Measurements from ENCODE around the gene IL17C. TPM values are rescaled to one million over a fixed set of nuclear protein-coding genes. Genes with fewer than 3 reads are reported as not detected.
"Not testable (repeated sequence)": the region's sequence is repeated elsewhere in the genome, so short reads cannot be mapped to it uniquely, and the experiment has no call there.

The IL17C gene
- total and polyA plus RNA-seq, 3 donors from 2014 or later, result 0.75 to 1.5 (median 0.99) TPM

- H3K9me3 ChIP-seq, result no peaks in the 10 kb centered on the region
- TF ChIP-seq CTCF (IDR thresholded peaks at IDR 0.05), result no peak
- TF ChIP-seq POLR2A (IDR thresholded peaks at IDR 0.05), result peak; percentile 81
- intact Hi-C loops (cut with DNase I; ENCODE audit: low total_unique reads), result no loop called here
- H3K27ac ChIP-seq, result peak within 1 kb of the TSS; percentile 78 to 87
- no peaks in the 10 kb centered on the region for H3K36me3 ChIP-seq (ENCODE audit: low read depth, missing control alignments)
- peaks cover 8% of the 10 kb centered on the region for H3K4me1 ChIP-seq
- peak; percentile 98 for DNase-seq
- H3K27me3 ChIP-seq, result no peaks in the 10 kb centered on the region
- 1 to 7% methylated on average over 3 to 82 of the region's 88 CpGs for WGBS, 2 donors
- H3K4me3 ChIP-seq, result peak within 1 kb of the TSS; percentile 90 to 94
Observed at GRCh38 chr16:88662843-88663606, 24.7 kb downstream of the IL17C start, which contains the start of gene MVD. MVD (minus strand) TSS chr16:88663091; CDS start chr16:88663080, 11 bp downstream.

GRCh38 chr16:88665148-88665547 is 26.8 kb downstream of the IL17C start:
- 54 to 65% methylated on average over 4 of the region's 4 CpGs for WGBS, 2 donors
- Histone ChIP-seq H3K27me3 (no peaks in the 10 kb centered on the region), H3K36me3 (ENCODE audit: low read depth, missing control alignments) (no peaks in the 10 kb centered on the region)

GRCh38 chr16:88665570-88665969 is 27.2 kb downstream of the IL17C start:
- Histone ChIP-seq H3K4me3 (no peak overlapping the region), H3K4me1 (peaks cover 8% of the 10 kb centered on the region), H3K36me3 (ENCODE audit: low read depth, missing control alignments) (no peaks in the 10 kb centered on the region), H3K27me3 (no peaks in the 10 kb centered on the region), H3K9me3 (no peaks in the 10 kb centered on the region), H3K27ac (no peak overlapping the region)
- no peak for TF ChIP-seq POLR2A (IDR thresholded peaks at IDR 0.05)
- TF ChIP-seq CTCF (IDR thresholded peaks at IDR 0.05), result no peak
- intact Hi-C loops (cut with DNase I; ENCODE audit: low total_unique reads), result no loop called here
- DNase-seq, result no peak
- 90 to 92% methylated on average over 3 of the region's 3 CpGs for WGBS, 2 donors

More at GRCh38 chr16:88665148-88665547, 26.8 kb downstream of the IL17C start:
- Histone ChIP-seq H3K9me3 (no peaks in the 10 kb centered on the region), H3K4me1 (peaks cover 8% of the 10 kb centered on the region), H3K4me3 (no peak overlapping the region), H3K27ac (no peak overlapping the region)
- DNase-seq, result no peak
- TF ChIP-seq CTCF (IDR thresholded peaks at IDR 0.05) (no peak), POLR2A (IDR thresholded peaks at IDR 0.05) (no peak)
- intact Hi-C loops (cut with DNase I; ENCODE audit: low total_unique reads), result no loop called here

- H3K4me1 ChIP-seq, result peaks cover 3% of the 10 kb centered on the region
- no peak overlapping the region for H3K4me3 ChIP-seq
- no peaks in the 10 kb centered on the region for H3K27me3 ChIP-seq
- no peaks in the 10 kb centered on the region for H3K9me3 ChIP-seq
- intact Hi-C loops (cut with DNase I; ENCODE audit: low total_unique reads), result no loop called here
- DNase-seq, result no peak
- no peaks in the 10 kb centered on the region for H3K36me3 ChIP-seq (ENCODE audit: low read depth, missing control alignments)
- no peak for TF ChIP-seq CTCF (IDR thresholded peaks at IDR 0.05)
- TF ChIP-seq POLR2A (IDR thresholded peaks at IDR 0.05), result no peak
- no peak overlapping the region for H3K27ac ChIP-seq
- 66 to 77% methylated on average over 5 of the region's 5 CpGs for WGBS, 2 donors
Observed at GRCh38 chr16:88667461-88667860, 29.1 kb downstream of the IL17C start.

GRCh38 chr16:88669493-88669892 is 31.1 kb downstream of the IL17C start:
- H3K9me3 ChIP-seq; intact Hi-C loops (cut with DNase I; ENCODE audit: low total_unique reads); H3K36me3 ChIP-seq (ENCODE audit: low read depth, missing control alignments); H3K27ac ChIP-seq; H3K4me1 ChIP-seq; DNase-seq; H3K27me3 ChIP-seq; H3K4me3 ChIP-seq: not testable (repeated sequence)
- WGBS, 2 donors, result 94 to 96% methylated on average over 8 of the region's 8 CpGs

All from testis (tissue), 3 donors.